Skeletal muscle tissue (tissue), 4 donors: ENCODE measurements around the gene PPP1R1C. TPM values are rescaled to one million over a fixed set of nuclear protein-coding genes. Genes with fewer than 3 reads are reported as not detected.

Source experiments
- H3K27ac ChIP-seq: one replicate; pipeline ENCODE4 v1.7.0; 2013; ENCODE audit warnings: mild to moderate bottlenecking, low read depth, low read length, inconsistent platforms
- H3K27me3 ChIP-seq, 3 donors: one replicate each; pipeline ENCODE4 v1.7.0; 2013; ENCODE audit warnings: low read length in 3 of 3; ENCODE audit not compliant: control insufficient read depth in 3 of 3, insufficient read depth in 3 of 3
- H3K36me3 ChIP-seq, 3 donors: one replicate each; pipeline ENCODE4 v1.7.0; 2013; ENCODE audit warnings: low read length in 3 of 3; ENCODE audit not compliant: control insufficient read depth in 3 of 3, insufficient read depth in 3 of 3
- H3K4me1 ChIP-seq, 3 donors: one replicate each; pipeline ENCODE4 v1.7.0; 2013; ENCODE audit warnings: low read length in 3 of 3, mild to moderate bottlenecking in 3 of 3; ENCODE audit not compliant: control insufficient read depth in 3 of 3, insufficient read depth in 3 of 3
- H3K4me3 ChIP-seq, 3 donors: one replicate each; pipeline ENCODE4 v1.7.0; 2013; ENCODE audit warnings: low read length in 3 of 3
- H3K9ac ChIP-seq, 3 donors: one replicate each; pipeline ENCODE4 v1.7.0; 2013; ENCODE audit warnings: low read length in 3 of 3, mild to moderate bottlenecking in 3 of 3, moderate library complexity in 2 of 3, low read depth in 1 of 3
- H3K9me3 ChIP-seq, 3 donors: one replicate each; pipeline ENCODE4 v1.7.0; 2013; ENCODE audit warnings: low read length in 3 of 3; ENCODE audit not compliant: control insufficient read depth in 3 of 3
- total RNA-seq: library from RNA; depleted of rRNA; stranded (reverse); fragments of >200 nt; gene quantifications from one replicate; pipeline ENCODE4 v1.2.3, GENCODE V29; 2014
- donor health status: Osteomylitis.

PPP1R1C gene
- total RNA-seq, 1 donor from 2014 or later = 1.6 TPM

GRCh38 chr2:182057002-182057401 lies 71.3 kb downstream of the PPP1R1C start:
- no peaks in the 10 kb centered on the region for H3K4me1 ChIP-seq
- H3K9me3 ChIP-seq = no peaks in the 10 kb centered on the region
- no peak overlapping the region for H3K9ac ChIP-seq
- H3K27ac ChIP-seq = no peak overlapping the region
- no peak overlapping the region for H3K4me3 ChIP-seq
- H3K27me3 ChIP-seq = no peaks in the 10 kb centered on the region
- H3K36me3 ChIP-seq = no peaks in the 10 kb centered on the region

- Histone ChIP-seq H3K9ac (no peak overlapping the region), H3K27ac (no peak overlapping the region), H3K27me3 (no peaks in the 10 kb centered on the region), H3K4me3 (no peak overlapping the region), H3K9me3 (no peaks in the 10 kb centered on the region), H3K4me1 (no peaks in the 10 kb centered on the region), H3K36me3 (no peaks in the 10 kb centered on the region)
These were observed 72.4 kb downstream of the PPP1R1C start for GRCh38 chr2:182058056-182058455.

- Histone ChIP-seq H3K4me3 (no peak overlapping the region), H3K27me3 (no peaks in the 10 kb centered on the region), H3K9me3 (no peaks in the 10 kb centered on the region), H3K9ac (no peak overlapping the region), H3K27ac (no peak overlapping the region), H3K36me3 (no peaks in the 10 kb centered on the region), H3K4me1 (peaks cover 0 to 5% (median 4%) of the 10 kb centered on the region in 3 donors)
These were observed 76.1 kb downstream of the PPP1R1C start for GRCh38 chr2:182061739-182062138.

- H3K27me3 ChIP-seq = no peaks in the 10 kb centered on the region
- H3K9ac ChIP-seq = no peak overlapping the region
- H3K9me3 ChIP-seq = no peaks in the 10 kb centered on the region
- H3K4me3 ChIP-seq = no peak overlapping the region
- peaks cover 0 to 5% (median 4%) of the 10 kb centered on the region in 3 donors for H3K4me1 ChIP-seq
- no peaks in the 10 kb centered on the region for H3K36me3 ChIP-seq
- no peak overlapping the region for H3K27ac ChIP-seq
These were observed 76.8 kb downstream of the PPP1R1C start for GRCh38 chr2:182062329-182062972.

GRCh38 chr2:182064019-182064778 lies 78.5 kb downstream of the PPP1R1C start:
- Histone ChIP-seq H3K9ac (no peak overlapping the region), H3K27ac (peak overlapping the region; percentile 57), H3K4me3 (no peak overlapping the region), H3K4me1 (peaks cover 0 to 5% (median 4%) of the 10 kb centered on the region in 3 donors), H3K27me3 (no peaks in the 10 kb centered on the region), H3K36me3 (no peaks in the 10 kb centered on the region), H3K9me3 (no peaks in the 10 kb centered on the region)

- Histone ChIP-seq H3K4me3 (no peak overlapping the region), H3K27ac (no peak overlapping the region), H3K36me3 (no peaks in the 10 kb centered on the region), H3K27me3 (no peaks in the 10 kb centered on the region), H3K4me1 (peaks cover 0 to 5% (median 4%) of the 10 kb centered on the region in 3 donors), H3K9ac (no peak overlapping the region), H3K9me3 (no peaks in the 10 kb centered on the region)
These were observed 80.9 kb downstream of the PPP1R1C start for GRCh38 chr2:182066400-182067087.

- Histone ChIP-seq H3K27ac (no peak overlapping the region), H3K9me3 (no peaks in the 10 kb centered on the region), H3K9ac (no peak overlapping the region), H3K4me3 (no peak overlapping the region), H3K27me3 (no peaks in the 10 kb centered on the region), H3K4me1 (peaks cover 0 to 5% (median 4%) of the 10 kb centered on the region in 3 donors), H3K36me3 (no peaks in the 10 kb centered on the region)
These were observed 81.7 kb downstream of the PPP1R1C start for GRCh38 chr2:182067393-182067792.

GRCh38 chr2:182068811-182069210 lies 83.2 kb downstream of the PPP1R1C start:
- Histone ChIP-seq H3K27ac (no peak overlapping the region), H3K9ac (no peak overlapping the region)

GRCh38 chr2:182069416-182069815 lies 83.8 kb downstream of the PPP1R1C start:
- no peak overlapping the region for H3K4me3 ChIP-seq
- no peak overlapping the region for H3K9ac ChIP-seq
- H3K9me3 ChIP-seq = no peaks in the 10 kb centered on the region
- no peaks in the 10 kb centered on the region for H3K36me3 ChIP-seq
- H3K4me1 ChIP-seq = peaks cover 0 to 2% (median 1%) of the 10 kb centered on the region in 3 donors
- no peaks in the 10 kb centered on the region for H3K27me3 ChIP-seq
- H3K27ac ChIP-seq = no peak overlapping the region

More at GRCh38 chr2:182068811-182069210, 83.2 kb downstream of the PPP1R1C start:
- Histone ChIP-seq H3K27me3 (no peaks in the 10 kb centered on the region), H3K36me3 (no peaks in the 10 kb centered on the region), H3K4me3 (no peak overlapping the region), H3K4me1 (peaks cover 0 to 5% (median 4%) of the 10 kb centered on the region in 3 donors), H3K9me3 (no peaks in the 10 kb centered on the region)

- no peaks in the 10 kb centered on the region for H3K9me3 ChIP-seq
- H3K9ac ChIP-seq = no peak overlapping the region
- no peak overlapping the region for H3K4me3 ChIP-seq
- H3K36me3 ChIP-seq = no peaks in the 10 kb centered on the region
- H3K27me3 ChIP-seq = no peaks in the 10 kb centered on the region
- no peak overlapping the region for H3K27ac ChIP-seq
- no peaks in the 10 kb centered on the region for H3K4me1 ChIP-seq
These were observed 84.3 kb downstream of the PPP1R1C start for GRCh38 chr2:182069908-182070307.
